ENCODE results near the gene SSBP1.
"Not testable (repeated sequence)": the region's sequence is repeated elsewhere in the genome, so short reads cannot be mapped to it uniquely, and the experiment has no call there.

- TF ChIP-seq CTCF, EZH2 (IDR thresholded peaks at IDR 0.05): not testable (repeated sequence)
These were observed 13.7 kb downstream of the SSBP1 start for GRCh38 chr7:141751904-141752303.

Measured in neural progenitor cell (in vitro differentiated cells).